ENCODE results near the gene CAPN8. TPM values are rescaled to one million over a fixed set of nuclear protein-coding genes. Genes with fewer than 3 reads are reported as not detected.

Gene CAPN8
- total and polyA plus RNA-seq, 3 donors from 2014 or later = 1.4 to 4.3 (median 3.2) TPM

- 89 to 92% methylated on average over 11 of the region's 11 CpGs for WGBS, 2 donors
- no peaks in the 10 kb centered on the region for H3K27me3 ChIP-seq
- DNase-seq = no peak
These were observed 124.9 kb downstream of the CAPN8 start for GRCh38 chr1:223540485-223541106.

GRCh38 chr1:223539750-223540149 lies 125.8 kb downstream of the CAPN8 start:
- TF ChIP-seq POLR2A (IDR thresholded peaks at IDR 0.05) = no peak
- TF ChIP-seq CTCF (IDR thresholded peaks at IDR 0.05) = no peak
- 93% methylated on average over 3 of the region's 3 CpGs for WGBS, 2 donors
- H3K4me3 ChIP-seq = no peak overlapping the region

More at GRCh38 chr1:223540485-223541106, 124.9 kb downstream of the CAPN8 start:
- intact Hi-C loops (cut with DNase I; ENCODE audit: low total_unique reads) = no loop called here
- no peak overlapping the region for H3K27ac ChIP-seq
- no peaks in the 10 kb centered on the region for H3K9me3 ChIP-seq
- no peaks in the 10 kb centered on the region for H3K36me3 ChIP-seq (ENCODE audit: low read depth, missing control alignments)
- no peaks in the 10 kb centered on the region for H3K4me1 ChIP-seq
- H3K4me3 ChIP-seq = no peak overlapping the region
- TF ChIP-seq POLR2A (IDR thresholded peaks at IDR 0.05) = no peak
- TF ChIP-seq CTCF (IDR thresholded peaks at IDR 0.05) = no peak

GRCh38 chr1:223538981-223539380 lies 126.5 kb downstream of the CAPN8 start:
- no peaks in the 10 kb centered on the region for H3K9me3 ChIP-seq
- H3K36me3 ChIP-seq (ENCODE audit: low read depth, missing control alignments) = no peaks in the 10 kb centered on the region
- no peak for DNase-seq
- 61 to 68% methylated on average over 4 to 7 of the region's 7 CpGs for WGBS, 2 donors
- no peak overlapping the region for H3K27ac ChIP-seq
- intact Hi-C loops (cut with DNase I; ENCODE audit: low total_unique reads) = no loop called here
- no peak overlapping the region for H3K4me3 ChIP-seq
- no peak for TF ChIP-seq CTCF (IDR thresholded peaks at IDR 0.05)
- no peak for TF ChIP-seq POLR2A (IDR thresholded peaks at IDR 0.05)
- no peaks in the 10 kb centered on the region for H3K27me3 ChIP-seq
- no peaks in the 10 kb centered on the region for H3K4me1 ChIP-seq

More at GRCh38 chr1:223539750-223540149, 125.8 kb downstream of the CAPN8 start:
- intact Hi-C loops (cut with DNase I; ENCODE audit: low total_unique reads) = no loop called here
- Histone ChIP-seq H3K27ac (no peak overlapping the region), H3K27me3 (no peaks in the 10 kb centered on the region), H3K9me3 (no peaks in the 10 kb centered on the region), H3K4me1 (no peaks in the 10 kb centered on the region), H3K36me3 (ENCODE audit: low read depth, missing control alignments) (no peaks in the 10 kb centered on the region)
- DNase-seq = no peak

GRCh38 chr1:223535319-223535718 lies 130.2 kb downstream of the CAPN8 start:
- Histone ChIP-seq H3K27ac (no peak overlapping the region), H3K27me3 (no peaks in the 10 kb centered on the region), H3K4me1 (no peaks in the 10 kb centered on the region), H3K9me3 (no peaks in the 10 kb centered on the region), H3K4me3 (no peak overlapping the region), H3K36me3 (ENCODE audit: low read depth, missing control alignments) (no peaks in the 10 kb centered on the region)
- WGBS, 2 donors = 95 to 96% methylated on average over 5 of the region's 5 CpGs
- intact Hi-C loops (cut with DNase I; ENCODE audit: low total_unique reads) = no loop called here
- no peak for DNase-seq
- no peak for TF ChIP-seq POLR2A (IDR thresholded peaks at IDR 0.05)
- no peak for TF ChIP-seq CTCF (IDR thresholded peaks at IDR 0.05)

GRCh38 chr1:223534677-223535076 lies 130.8 kb downstream of the CAPN8 start:
- no peaks in the 10 kb centered on the region for H3K9me3 ChIP-seq
- intact Hi-C loops (cut with DNase I; ENCODE audit: low total_unique reads) = no loop called here
- no peak for TF ChIP-seq CTCF (IDR thresholded peaks at IDR 0.05)
- no peak for TF ChIP-seq POLR2A (IDR thresholded peaks at IDR 0.05)
- WGBS, 2 donors = 94 to 97% methylated on average over 3 of the region's 3 CpGs
- H3K27me3 ChIP-seq = no peaks in the 10 kb centered on the region
- no peaks in the 10 kb centered on the region for H3K4me1 ChIP-seq
- H3K4me3 ChIP-seq = no peak overlapping the region
- no peak for DNase-seq
- no peak overlapping the region for H3K27ac ChIP-seq
- H3K36me3 ChIP-seq (ENCODE audit: low read depth, missing control alignments) = no peaks in the 10 kb centered on the region

Data from testis (tissue), 3 donors.